IMR-90 (cell line): ENCODE results near the gene NELL1. TPM values are rescaled to one million over a fixed set of nuclear protein-coding genes. Genes with fewer than 3 reads are reported as not detected.

ENCODE experiments used
- ATAC-seq: fragments of 200-7000 bp; cut with Tn5 transposase; 2 replicates; pipeline ENCODE4 v1.9.1; 2020; ENCODE audit warnings: low read depth, mild to moderate bottlenecking, moderate library complexity
- BruUV-seq: library from RNA; stranded (reverse); fragments of 400-500 nt; replicated peaks from 2 replicates; lab custom pipeline; 2021; lab: Mats Ljungman, UMichigan
- CTCF ChIA-PET: fragments of 300-600 bp; formaldehyde crosslinking; extraction: SDS; loops from one replicate; lab custom pipeline; 2021; ENCODE audit warnings: antibody characterized with exemption; lab: Yijun Ruan, JAX
- POLR2A ChIA-PET: fragments of 300-600 bp; sonication (Branson Sonifier 250); formaldehyde crosslinking; loops from one replicate; lab custom pipeline; 2022; ENCODE audit warnings: antibody characterized with exemption; ENCODE audit not compliant: unreplicated experiment; lab: Charles Lee
- DNase-seq: peaks from one replicate; pipeline ENCODE4 v3.0.0; 2013
- H2AFZ ChIP-seq: replicated peaks from 2 replicates; pipeline ENCODE3; 2013; ENCODE audit warnings: low read length, mild to moderate bottlenecking; ENCODE audit not compliant: poor library complexity
- H2AK5ac ChIP-seq: 2 replicates; pipeline ENCODE4 v1.6.1; 2013; ENCODE audit warnings: low read depth, low read length, inconsistent platforms
- H2AK9ac ChIP-seq: replicated peaks from 2 replicates; pipeline ENCODE3; 2013; ENCODE audit warnings: mild to moderate bottlenecking, low read depth, low read length, moderate library complexity; ENCODE audit not compliant: poor library complexity
- H2BK120ac ChIP-seq: 2 replicates; pipeline ENCODE4 v1.6.1; 2013; ENCODE audit warnings: low read depth, low read length, inconsistent platforms
- H2BK15ac ChIP-seq: 3 replicates; pipeline ENCODE4 v1.6.1; 2013; ENCODE audit warnings: low read depth, low read length, inconsistent platforms
- H2BK20ac ChIP-seq: 2 replicates; pipeline ENCODE4 v1.6.1; 2013; ENCODE audit warnings: low read depth, mild to moderate bottlenecking, inconsistent platforms, low read length, moderate library complexity
- H2BK5ac ChIP-seq: 2 replicates; pipeline ENCODE4 v1.6.1; 2013; ENCODE audit warnings: mild to moderate bottlenecking, low read depth, low read length, inconsistent platforms; ENCODE audit not compliant: poor library complexity, severe bottlenecking
- H3K14ac ChIP-seq: replicated peaks from 2 replicates; pipeline ENCODE4 v1.6.1; 2013; ENCODE audit warnings: low read depth, low read length, inconsistent platforms
- H3K18ac ChIP-seq: 2 replicates; pipeline ENCODE4 v1.6.1; 2013; ENCODE audit warnings: low read depth, low read length, control low read depth
- H3K23ac ChIP-seq: 2 replicates; pipeline ENCODE4 v1.6.1; 2013; ENCODE audit warnings: low read depth, low read length, inconsistent platforms
- H3K27ac ChIP-seq: 2 replicates; pipeline ENCODE4 v1.5.1; 2013; ENCODE audit warnings: mild to moderate bottlenecking, control low read depth, low read length; ENCODE audit not compliant: insufficient read depth
- H3K27me3 ChIP-seq: 2 replicates; pipeline ENCODE4 v1.6.1; 2013; ENCODE audit warnings: low read length; ENCODE audit not compliant: control insufficient read depth, insufficient read depth
- H3K36me3 ChIP-seq: 2 replicates; pipeline ENCODE4 v1.6.1; 2013; ENCODE audit warnings: low read length, mixed read lengths; ENCODE audit not compliant: control insufficient read depth, insufficient read depth
- H3K4ac ChIP-seq: 2 replicates; pipeline ENCODE4 v1.6.1; 2013; ENCODE audit warnings: low read depth, low read length, inconsistent platforms
- H3K4me1 ChIP-seq: 2 replicates; pipeline ENCODE4 v1.6.1; 2013; ENCODE audit warnings: low read length, mixed read lengths; ENCODE audit not compliant: control insufficient read depth, insufficient read depth
- H3K4me2 ChIP-seq: 2 replicates; pipeline ENCODE4 v1.6.1; 2013; ENCODE audit warnings: low read depth, mild to moderate bottlenecking, control low read depth, low read length, moderate library complexity
- H3K4me3 ChIP-seq: 2 replicates; pipeline ENCODE4 v1.5.1; 2013; ENCODE audit warnings: low read depth, mild to moderate bottlenecking, control low read depth, low read length, moderate library complexity; ENCODE audit not compliant: insufficient read depth
- H3K56ac ChIP-seq: 2 replicates; pipeline ENCODE4 v1.6.1; 2013; ENCODE audit warnings: low read length, inconsistent platforms; ENCODE audit not compliant: insufficient read depth; ENCODE audit errors: extremely low read depth
- H3K79me1 ChIP-seq, 2 experiments: 2 replicates each; pipeline ENCODE4 v1.6.1; 2013; ENCODE audit warnings: low read length in 2 of 2, inconsistent platforms in 1 of 2, low read depth in 1 of 2
- H3K9ac ChIP-seq: 2 replicates; pipeline ENCODE4 v1.6.1; 2013; ENCODE audit warnings: low read depth, low read length, control low read depth
- H3K9me1 ChIP-seq: 2 replicates; pipeline ENCODE4 v1.6.1; 2013; ENCODE audit warnings: low read length, inconsistent platforms; ENCODE audit not compliant: insufficient read depth
- H3K9me3 ChIP-seq: 2 replicates; pipeline ENCODE4 v1.6.1; 2013; ENCODE audit warnings: low read length; ENCODE audit not compliant: control insufficient read depth, insufficient read depth
- H4K20me1 ChIP-seq: 2 replicates; pipeline ENCODE4 v1.6.1; 2013; ENCODE audit warnings: low read length, inconsistent platforms; ENCODE audit not compliant: insufficient read depth
- H4K5ac ChIP-seq: 2 replicates; pipeline ENCODE4 v1.6.1; 2013; ENCODE audit warnings: mild to moderate bottlenecking, low read depth, low read length, control low read depth
- H4K8ac ChIP-seq, 2 experiments: 2 replicates each; pipeline ENCODE4 v1.6.1; 2013; ENCODE audit warnings: low read depth in 2 of 2, low read length in 2 of 2, control low read depth in 1 of 2, inconsistent platforms in 1 of 2
- H4K91ac ChIP-seq: 2 replicates; pipeline ENCODE4 v1.6.1; 2013; ENCODE audit warnings: low read depth, low read length, inconsistent platforms; ENCODE audit not compliant: insufficient read depth
- CEBPB ChIP-seq: IDR thresholded peaks from 2 replicates; pipeline ENCODE4 v1.6.1; 2012; ENCODE audit warnings: low read depth, low read length, improper control_type of control experiment
- MAFK ChIP-seq: IDR thresholded peaks from 2 replicates; pipeline ENCODE4 v1.6.1; 2012; ENCODE audit warnings: low read depth, low read length, improper control_type of control experiment
- MAZ ChIP-seq: IDR thresholded peaks from 2 replicates; pipeline ENCODE4 v1.6.1; 2012; ENCODE audit warnings: low read depth, mild to moderate bottlenecking, low read length, improper control_type of control experiment, moderate library complexity, borderline replicate concordance
- MXI1 ChIP-seq: IDR thresholded peaks from 2 replicates; pipeline ENCODE4 v1.6.1; 2012; ENCODE audit warnings: low read depth, mild to moderate bottlenecking, low read length, moderate library complexity, borderline replicate concordance
- NFE2L2 ChIP-seq: fragments of 150-350 bp; IDR thresholded peaks from 2 replicates; pipeline ENCODE4 v1.6.1; 2016; ENCODE audit warnings: low read depth, mild to moderate bottlenecking, low read length
- RAD21 ChIP-seq: IDR thresholded peaks from 2 replicates; pipeline ENCODE4 v1.6.1; 2012; ENCODE audit warnings: low read length, improper control_type of control experiment
- RCOR1 ChIP-seq: IDR thresholded peaks from 2 replicates; pipeline ENCODE4 v1.6.1; 2012; ENCODE audit warnings: mild to moderate bottlenecking, low read length, improper control_type of control experiment; ENCODE audit not compliant: insufficient replicate concordance
- RFX5 ChIP-seq: IDR thresholded peaks from 2 replicates; pipeline ENCODE4 v1.8.0; 2012; ENCODE audit warnings: low read depth, mild to moderate bottlenecking, low read length, moderate library complexity
- WGBS, 2 experiments: methylation state at CpG; one replicate each; pipeline versions ENCODE4 v1.1.5 to v1.1.7; 2013; ENCODE audit warnings: missing lambda C conversion rate in 2 of 2; ENCODE audit not compliant: insufficient read length in 1 of 2; ENCODE audit errors: extremely low coverage in 2 of 2; 5-methylcytosine and 5-hydroxymethylcytosine counted together
- dilution Hi-C: fragments of 300-500 bp; cut with HindIII; formaldehyde crosslinking; loops from one replicate; pipeline ENCODE4 v1.14.3; 2018; ENCODE audit warnings: low sequenced_read_pairs; ENCODE audit not compliant: unreplicated experiment
- in situ Hi-C: fragments of 300-500 bp; cut with MboI; formaldehyde crosslinking; loops from 3 replicates; pipeline ENCODE4 v1.14.3; 2019; ENCODE audit warnings: low sequenced_read_pairs, inconsistent platforms, mixed read lengths
- intact Hi-C: fragments of 100-400 bp; cut with micrococcal nuclease; formaldehyde crosslinking; loops from 2 replicates; pipeline ENCODE4 v1.10.0; 2022
- polyA plus RNA-seq, 3 experiments: library from polyadenylated mRNA; depleted of rRNA; stranded (reverse); fragments of >200 nt; gene quantifications; 2 replicates each; pipeline ENCODE4 v1.2.3, GENCODE V29; 2012; ENCODE audit warnings: low replicate concordance in 1 of 3
- total RNA-seq: library from RNA; depleted of rRNA; stranded (reverse); fragments of >200 nt; gene quantifications from 2 replicates; pipeline ENCODE4 v1.2.3, GENCODE V29; 2012
- TF ChIP-seq, protein P1 (sequence below): fragments of 150-350 bp; IDR thresholded peaks from 2 replicates; pipeline ENCODE4 v1.6.1; 2017; ENCODE audit warnings: mild to moderate bottlenecking, antibody characterized with exemption, low read length, low read depth
- TF ChIP-seq, protein P2 (sequence below): fragments of 150-350 bp; IDR thresholded peaks from 2 replicates; pipeline ENCODE4 v1.6.1; 2016; ENCODE audit warnings: low read depth, mild to moderate bottlenecking, low read length, moderate library complexity, borderline replicate concordance

NELL1 gene
- total and polyA plus RNA-seq, 2 of the 4 experiments (the other 2 are of a cell fraction): not detected

DNA sequence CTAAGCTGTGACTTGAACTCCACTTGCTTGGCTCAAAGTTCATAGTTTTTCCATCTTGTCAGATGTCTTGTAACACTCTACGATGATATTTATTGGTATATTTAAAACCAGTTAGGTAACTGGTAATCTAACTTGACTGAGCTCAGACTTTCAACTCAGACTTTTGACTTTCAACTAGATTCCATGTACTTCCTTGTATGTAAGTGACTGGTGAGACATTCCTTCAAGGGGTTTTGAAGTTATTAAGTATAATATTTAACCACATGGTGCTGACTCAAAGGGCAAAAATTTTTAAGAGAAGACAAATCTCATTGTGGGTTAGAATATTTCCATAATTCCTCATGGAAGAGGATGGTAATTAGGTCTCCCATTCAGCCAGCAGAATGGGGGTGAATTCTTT is 892.2 kb downstream of the NELL1 start:
- Histone ChIP-seq H3K9me3 (peaks cover 2% of the 10 kb centered on the region), H3K4me1 (no peaks in the 10 kb centered on the region), H3K4me3 (no peak overlapping the region), H2BK20ac (no peak overlapping the region), H2BK15ac (no peak overlapping the region), H3K4ac (no peak overlapping the region), H2AK9ac (no peak overlapping the region), H3K9ac (no peak overlapping the region), H4K8ac (no peak overlapping the region), H2AFZ (no peak overlapping the region), H2BK120ac (no peak overlapping the region), H3K27me3 (no peaks in the 10 kb centered on the region), H3K79me1 (no peaks in the 10 kb centered on the region), H2AK5ac (no peak overlapping the region), H4K20me1 (no peaks in the 10 kb centered on the region), H3K36me3 (no peaks in the 10 kb centered on the region), H4K5ac (no peak overlapping the region), H3K56ac (no peak overlapping the region), H4K91ac (no peak overlapping the region), H3K4me2 (no peak overlapping the region), H3K27ac (no peak overlapping the region), H3K14ac (no peak overlapping the region), H3K23ac (no peak overlapping the region), H3K9me1 (no peaks in the 10 kb centered on the region), H2BK5ac (no peak overlapping the region), H3K18ac (no peak overlapping the region)
- WGBS, 2 experiments: no CpG with 5 or more reads among the region's 1 CpG
- dilution Hi-C loops (no loop called here), intact Hi-C loops (no loop called here), in situ Hi-C loops (no loop called here)
- no peak for TF ChIP-seq RCOR1
- TF ChIP-seq, protein P1, sequence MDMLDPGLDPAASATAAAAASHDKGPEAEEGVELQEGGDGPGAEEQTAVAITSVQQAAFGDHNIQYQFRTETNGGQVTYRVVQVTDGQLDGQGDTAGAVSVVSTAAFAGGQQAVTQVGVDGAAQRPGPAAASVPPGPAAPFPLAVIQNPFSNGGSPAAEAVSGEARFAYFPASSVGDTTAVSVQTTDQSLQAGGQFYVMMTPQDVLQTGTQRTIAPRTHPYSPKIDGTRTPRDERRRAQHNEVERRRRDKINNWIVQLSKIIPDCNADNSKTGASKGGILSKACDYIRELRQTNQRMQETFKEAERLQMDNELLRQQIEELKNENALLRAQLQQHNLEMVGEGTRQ: no peak
- TF ChIP-seq MAZ: no peak
- no peak for TF ChIP-seq MAFK
- no peak for TF ChIP-seq RFX5
- no peak for TF ChIP-seq RAD21
- no peak for TF ChIP-seq MXI1
- TF ChIP-seq, protein P2, sequence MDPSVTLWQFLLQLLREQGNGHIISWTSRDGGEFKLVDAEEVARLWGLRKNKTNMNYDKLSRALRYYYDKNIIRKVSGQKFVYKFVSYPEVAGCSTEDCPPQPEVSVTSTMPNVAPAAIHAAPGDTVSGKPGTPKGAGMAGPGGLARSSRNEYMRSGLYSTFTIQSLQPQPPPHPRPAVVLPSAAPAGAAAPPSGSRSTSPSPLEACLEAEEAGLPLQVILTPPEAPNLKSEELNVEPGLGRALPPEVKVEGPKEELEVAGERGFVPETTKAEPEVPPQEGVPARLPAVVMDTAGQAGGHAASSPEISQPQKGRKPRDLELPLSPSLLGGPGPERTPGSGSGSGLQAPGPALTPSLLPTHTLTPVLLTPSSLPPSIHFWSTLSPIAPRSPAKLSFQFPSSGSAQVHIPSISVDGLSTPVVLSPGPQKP: no peak
- no peak for TF ChIP-seq CEBPB
- no peak for TF ChIP-seq NFE2L2
- POLR2A ChIA-PET: no interaction called here
- BruUV-seq: no TSS peak
- DNase-seq (no peak), ATAC-seq (no peak)
- CTCF ChIA-PET: no interaction called here
